ENCODE results near the gene SLMAP.

SLMAP gene

DNA sequence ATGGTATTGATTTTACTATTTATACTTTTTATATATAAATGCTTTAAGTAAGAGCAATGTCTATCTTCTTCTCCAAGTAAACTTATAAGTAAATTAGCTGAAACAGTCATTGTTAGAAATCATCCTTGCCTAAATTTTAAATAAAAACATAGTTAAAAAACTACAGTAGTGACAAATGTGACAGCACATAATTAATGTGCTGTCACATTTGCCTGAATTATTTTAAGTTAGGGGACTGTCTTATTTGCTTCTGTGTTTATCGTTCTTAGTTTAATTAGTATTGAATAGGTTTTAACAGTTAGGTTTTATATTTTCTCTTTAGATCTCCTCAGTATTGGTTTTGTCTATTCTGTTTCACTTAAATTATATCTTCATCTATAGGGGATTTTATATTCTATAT, 36.1 kb downstream of the SLMAP start:
- Histone ChIP-seq H3K79me2 (ENCODE audit: insufficient read depth, low read length) (peaks cover 93% of the 10 kb centered on the region), H3K9me3 (ENCODE audit: insufficient read depth, low read length, severe bottlenecking) (no peaks in the 10 kb centered on the region), H3K27ac (ENCODE audit: low read length) (no peak overlapping the region), H4K20me1 (ENCODE audit: insufficient read depth, low read length) (peaks cover 41% of the 10 kb centered on the region), H3K36me3 (ENCODE audit: insufficient read depth, low read length) (no peaks in the 10 kb centered on the region), H3K4me1 (ENCODE audit: insufficient read depth, low read length) (no peaks in the 10 kb centered on the region), H2AFZ (ENCODE audit: low read depth, low read length) (no peak overlapping the region), H3K4me3 (ENCODE audit: low read depth in 1 of 2, low read length in 2 of 2) (no peak overlapping the region), H3K4me2 (ENCODE audit: insufficient read depth, low read length) (no peak overlapping the region), H3K27me3 (ENCODE audit: insufficient read depth, low read length, poor library complexity) (no peaks in the 10 kb centered on the region), H3K9ac (ENCODE audit: low read depth, low read length) (no peak overlapping the region)
- TF ChIP-seq, protein P1, sequence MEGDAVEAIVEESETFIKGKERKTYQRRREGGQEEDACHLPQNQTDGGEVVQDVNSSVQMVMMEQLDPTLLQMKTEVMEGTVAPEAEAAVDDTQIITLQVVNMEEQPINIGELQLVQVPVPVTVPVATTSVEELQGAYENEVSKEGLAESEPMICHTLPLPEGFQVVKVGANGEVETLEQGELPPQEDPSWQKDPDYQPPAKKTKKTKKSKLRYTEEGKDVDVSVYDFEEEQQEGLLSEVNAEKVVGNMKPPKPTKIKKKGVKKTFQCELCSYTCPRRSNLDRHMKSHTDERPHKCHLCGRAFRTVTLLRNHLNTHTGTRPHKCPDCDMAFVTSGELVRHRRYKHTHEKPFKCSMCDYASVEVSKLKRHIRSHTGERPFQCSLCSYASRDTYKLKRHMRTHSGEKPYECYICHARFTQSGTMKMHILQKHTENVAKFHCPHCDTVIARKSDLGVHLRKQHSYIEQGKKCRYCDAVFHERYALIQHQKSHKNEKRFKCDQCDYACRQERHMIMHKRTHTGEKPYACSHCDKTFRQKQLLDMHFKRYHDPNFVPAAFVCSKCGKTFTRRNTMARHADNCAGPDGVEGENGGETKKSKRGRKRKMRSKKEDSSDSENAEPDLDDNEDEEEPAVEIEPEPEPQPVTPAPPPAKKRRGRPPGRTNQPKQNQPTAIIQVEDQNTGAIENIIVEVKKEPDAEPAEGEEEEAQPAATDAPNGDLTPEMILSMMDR (IDR thresholded peaks at IDR 0.05; ENCODE audit: borderline replicate concordance, extremely low read depth, low read length, poor library complexity, severe bottlenecking), result no peak
- TF ChIP-seq EZH2 (IDR thresholded peaks at IDR 0.05; ENCODE audit: borderline replicate concordance, low read depth, low read length, severe bottlenecking), result no peak
- DNase-seq, result no peak
- no peak for ATAC-seq (ENCODE audit: insufficient read depth, low read depth)

DNA sequence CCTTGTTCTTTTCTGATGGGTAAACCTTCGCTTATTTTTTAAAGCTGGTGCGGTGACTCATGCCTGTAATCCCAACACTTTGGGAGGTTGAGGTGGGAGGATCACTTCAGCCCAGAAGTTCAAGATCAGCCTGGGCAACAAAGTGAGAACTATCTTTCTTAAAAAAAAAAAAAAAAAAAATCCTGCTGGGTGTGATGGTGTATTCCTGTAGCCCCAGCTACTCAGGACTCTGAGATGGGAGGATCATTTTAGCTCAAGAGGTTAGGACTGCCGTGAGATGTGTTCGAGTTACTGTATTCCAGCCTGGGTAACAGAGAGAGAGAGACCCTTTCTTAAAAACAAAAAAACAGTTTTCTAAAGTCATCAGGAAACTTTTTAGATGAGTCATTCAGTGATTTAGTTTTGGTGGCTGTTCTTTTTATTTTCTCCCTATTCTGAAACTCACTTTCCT, 37.7 kb downstream of the SLMAP start:
- no peaks in the 10 kb centered on the region for H3K9me3 ChIP-seq (ENCODE audit: insufficient read depth, low read length, severe bottlenecking)
- peaks cover 91% of the 10 kb centered on the region for H3K79me2 ChIP-seq (ENCODE audit: insufficient read depth, low read length)
- H3K27ac ChIP-seq (ENCODE audit: low read length), result no peak overlapping the region
- H3K27me3 ChIP-seq (ENCODE audit: insufficient read depth, low read length, poor library complexity), result no peaks in the 10 kb centered on the region
- H3K9ac ChIP-seq (ENCODE audit: low read depth, low read length), result no peak overlapping the region
- no peak overlapping the region for H3K4me2 ChIP-seq (ENCODE audit: insufficient read depth, low read length)
- TF ChIP-seq EZH2 (IDR thresholded peaks at IDR 0.05; ENCODE audit: borderline replicate concordance, low read depth, low read length, severe bottlenecking), result no peak
- TF ChIP-seq, protein P1 (IDR thresholded peaks at IDR 0.05; ENCODE audit: borderline replicate concordance, extremely low read depth, low read length, poor library complexity, severe bottlenecking), result no peak
- ATAC-seq (ENCODE audit: insufficient read depth, low read depth) (no peak), DNase-seq (no peak)
- no peak overlapping the region for H2AFZ ChIP-seq (ENCODE audit: low read depth, low read length)
- no peak overlapping the region for H3K4me3 ChIP-seq (ENCODE audit: low read depth in 1 of 2, low read length in 2 of 2)
- no peaks in the 10 kb centered on the region for H3K36me3 ChIP-seq (ENCODE audit: insufficient read depth, low read length)
- no peaks in the 10 kb centered on the region for H3K4me1 ChIP-seq (ENCODE audit: insufficient read depth, low read length)
- peaks cover 35% of the 10 kb centered on the region; the same call in 1 of the 2 replicates for H4K20me1 ChIP-seq (ENCODE audit: insufficient read depth, low read length)

DNA sequence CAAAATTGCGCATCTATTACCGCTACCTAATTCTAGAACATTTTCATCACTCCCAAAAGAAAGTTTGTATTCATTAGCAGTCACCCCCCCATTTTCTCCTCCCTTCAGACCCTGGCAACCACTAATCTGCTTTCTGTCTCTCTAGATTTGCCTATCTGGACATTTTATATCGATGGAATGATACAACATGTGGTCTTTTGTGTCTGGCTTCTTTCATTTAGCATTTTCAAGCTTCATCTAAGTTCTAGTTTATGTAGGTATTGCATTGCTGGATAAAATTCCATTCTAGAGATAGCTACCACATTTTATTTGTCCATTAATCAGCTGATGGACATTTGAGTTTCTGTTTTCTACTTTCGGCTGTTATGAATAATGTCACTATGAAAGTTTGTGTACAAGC, 38.4 kb downstream of the SLMAP start:
- no peaks in the 10 kb centered on the region for H3K36me3 ChIP-seq (ENCODE audit: insufficient read depth, low read length)
- H3K4me1 ChIP-seq (ENCODE audit: insufficient read depth, low read length), result no peaks in the 10 kb centered on the region
- ATAC-seq (ENCODE audit: insufficient read depth, low read depth), result no peak
- H3K79me2 ChIP-seq (ENCODE audit: insufficient read depth, low read length), result peaks cover 91% of the 10 kb centered on the region
- no peak overlapping the region for H3K27ac ChIP-seq (ENCODE audit: low read length)
- no peaks in the 10 kb centered on the region for H3K27me3 ChIP-seq (ENCODE audit: insufficient read depth, low read length, poor library complexity)
- H2AFZ ChIP-seq (ENCODE audit: low read depth, low read length), result no peak overlapping the region
- no peak for TF ChIP-seq EZH2 (IDR thresholded peaks at IDR 0.05; ENCODE audit: borderline replicate concordance, low read depth, low read length, severe bottlenecking)
- TF ChIP-seq, protein P1 (IDR thresholded peaks at IDR 0.05; ENCODE audit: borderline replicate concordance, extremely low read depth, low read length, poor library complexity, severe bottlenecking), result no peak
- no peak overlapping the region for H3K4me3 ChIP-seq (ENCODE audit: low read depth in 1 of 2, low read length in 2 of 2)
- no peak overlapping the region for H3K9ac ChIP-seq (ENCODE audit: low read depth, low read length)
- H3K4me2 ChIP-seq (ENCODE audit: insufficient read depth, low read length), result no peak overlapping the region
- H4K20me1 ChIP-seq (ENCODE audit: insufficient read depth, low read length), result peaks cover 34% of the 10 kb centered on the region; the same call in 1 of the 2 replicates
- DNase-seq, result no peak
- no peaks in the 10 kb centered on the region for H3K9me3 ChIP-seq (ENCODE audit: insufficient read depth, low read length, severe bottlenecking)

DNA sequence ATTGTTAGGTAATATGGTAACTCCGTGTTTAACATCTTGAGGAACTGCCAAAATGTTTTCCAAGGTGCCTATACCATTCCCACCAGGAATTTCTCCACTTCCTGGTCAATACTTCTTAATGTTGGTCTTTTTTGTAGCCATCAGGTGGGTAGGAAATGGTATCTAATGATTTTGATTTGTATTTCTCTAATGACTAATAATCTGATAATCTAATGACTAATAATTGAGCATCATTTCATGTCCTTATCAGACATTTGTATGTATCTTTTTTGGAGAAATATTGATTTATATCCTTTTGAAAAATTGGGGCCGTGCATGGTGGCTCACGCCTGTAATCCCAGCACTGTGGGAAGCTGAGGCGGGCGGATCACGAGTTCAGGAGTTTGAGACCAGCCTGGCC, 38.8 kb downstream of the SLMAP start:
- Histone ChIP-seq H3K27me3 (ENCODE audit: insufficient read depth, low read length, poor library complexity) (no peaks in the 10 kb centered on the region), H3K4me2 (ENCODE audit: insufficient read depth, low read length) (no peak overlapping the region), H3K36me3 (ENCODE audit: insufficient read depth, low read length) (no peaks in the 10 kb centered on the region), H4K20me1 (ENCODE audit: insufficient read depth, low read length) (peaks cover 33% of the 10 kb centered on the region; the same call in 1 of the 2 replicates), H3K4me1 (ENCODE audit: insufficient read depth, low read length) (no peaks in the 10 kb centered on the region), H3K9me3 (ENCODE audit: insufficient read depth, low read length, severe bottlenecking) (no peaks in the 10 kb centered on the region), H3K79me2 (ENCODE audit: insufficient read depth, low read length) (peaks cover 91% of the 10 kb centered on the region), H3K27ac (ENCODE audit: low read length) (no peak overlapping the region), H3K4me3 (ENCODE audit: low read depth in 1 of 2, low read length in 2 of 2) (no peak overlapping the region), H3K9ac (ENCODE audit: low read depth, low read length) (no peak overlapping the region), H2AFZ (ENCODE audit: low read depth, low read length) (no peak overlapping the region)
- ATAC-seq (ENCODE audit: insufficient read depth, low read depth) (no peak), DNase-seq (no peak)
- TF ChIP-seq, protein P1 (IDR thresholded peaks at IDR 0.05; ENCODE audit: borderline replicate concordance, extremely low read depth, low read length, poor library complexity, severe bottlenecking), result no peak
- TF ChIP-seq EZH2 (IDR thresholded peaks at IDR 0.05; ENCODE audit: borderline replicate concordance, low read depth, low read length, severe bottlenecking), result no peak
